ENCODE data around the gene PITRM1. TPM values are rescaled to one million over a fixed set of nuclear protein-coding genes. Genes with fewer than 3 reads are reported as not detected.

PITRM1 gene
- total RNA-seq (2022; extraction: Qiagen RNA extraction) = 73.6 to 87.5 TPM (median 82.2 TPM) in 5 replicates

DNA sequence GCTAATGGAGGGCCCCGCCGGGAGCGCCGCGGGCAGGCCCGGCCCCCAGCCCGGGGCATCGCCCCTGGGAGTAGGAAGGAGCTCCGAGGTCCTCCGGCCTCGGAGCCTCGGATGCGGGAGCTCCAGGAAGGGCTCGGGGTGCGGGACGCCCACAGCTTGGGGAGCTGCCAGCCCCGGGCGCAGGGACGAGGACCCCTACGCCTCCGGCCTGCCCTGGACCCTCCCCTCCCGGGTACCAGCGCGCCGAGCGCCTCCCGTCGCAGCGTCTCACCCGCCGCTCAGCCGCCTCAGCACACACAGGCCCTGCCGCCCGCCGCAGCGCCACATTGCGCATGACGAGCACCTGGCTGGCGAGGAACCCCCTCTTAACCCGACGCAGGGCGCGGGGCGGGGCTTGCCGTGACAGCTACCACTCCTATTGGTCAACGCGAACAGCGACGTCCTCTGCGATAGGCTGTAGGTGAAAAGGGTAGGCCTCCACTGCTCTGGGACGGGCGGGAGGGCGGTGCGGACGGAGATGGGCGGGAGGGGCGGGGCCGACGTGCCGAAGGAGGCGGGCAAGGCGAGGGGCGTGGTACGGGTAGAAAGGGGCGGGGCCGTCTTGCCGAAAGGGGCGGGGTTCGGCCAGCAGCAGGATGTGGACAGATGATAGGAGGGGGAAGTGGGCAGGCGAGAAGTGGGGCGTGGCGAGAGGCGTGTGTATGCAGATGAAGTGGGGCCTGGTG is at the start of gene PITRM1:
Gene PITRM1 (minus strand): TSS at position 337 of the 725 bp plus-strand sequence. CDS start 10 bp downstream, at position 327.

Other genes with a start within 250 kb of the PITRM1 start
- gene PFKP, start 105.2 kb downstream of the PITRM1 start, total RNA-seq (2022; extraction: Qiagen RNA extraction) = 458 to 628 TPM (median 588 TPM) in 5 replicates